GM08714 (cell line): ENCODE measurements around the gene SLC27A4.
A peak's percentile ranks its signal among the peaks of the same experiment; 100 is the strongest.
"Not testable (repeated sequence)": the region's sequence is repeated elsewhere in the genome, so short reads cannot be mapped to it uniquely, and the experiment has no call there.

Experiments
- H3K4me3 ChIP-seq: fragments of 200-500 bp; sonication (Bioruptor generic); 2 replicates; pipeline ENCODE4 v1.5.1; 2014; ENCODE audit warnings: mild to moderate bottlenecking, low read length, inconsistent platforms
- ZNF274 ChIP-seq: IDR thresholded peaks from 2 replicates; pipeline ENCODE4 v1.6.1; 2012; ENCODE audit warnings: mild to moderate bottlenecking, low read depth, low read length

Gene SLC27A4

DNA sequence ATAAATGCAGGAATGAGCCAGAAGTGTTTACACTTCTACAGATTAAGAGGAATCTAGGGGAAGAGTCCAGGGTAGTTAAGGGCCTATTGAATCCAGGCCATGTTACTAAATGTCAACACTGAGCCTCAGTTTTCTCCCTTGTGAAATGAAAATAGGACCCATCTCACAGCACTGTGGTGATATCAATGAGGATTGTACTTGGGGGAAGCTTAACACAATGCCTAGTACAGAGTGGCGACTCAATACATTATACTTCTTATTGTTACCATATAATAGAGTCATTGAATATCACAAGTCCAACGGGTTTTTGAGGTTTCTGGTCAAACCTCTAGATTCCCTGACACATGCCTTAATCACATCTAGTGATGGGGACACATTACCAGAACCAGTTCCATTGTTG lies 22.7 kb upstream of the SLC27A4 start:
- no peak overlapping the region for H3K4me3 ChIP-seq
- TF ChIP-seq ZNF274, result no peak

DNA sequence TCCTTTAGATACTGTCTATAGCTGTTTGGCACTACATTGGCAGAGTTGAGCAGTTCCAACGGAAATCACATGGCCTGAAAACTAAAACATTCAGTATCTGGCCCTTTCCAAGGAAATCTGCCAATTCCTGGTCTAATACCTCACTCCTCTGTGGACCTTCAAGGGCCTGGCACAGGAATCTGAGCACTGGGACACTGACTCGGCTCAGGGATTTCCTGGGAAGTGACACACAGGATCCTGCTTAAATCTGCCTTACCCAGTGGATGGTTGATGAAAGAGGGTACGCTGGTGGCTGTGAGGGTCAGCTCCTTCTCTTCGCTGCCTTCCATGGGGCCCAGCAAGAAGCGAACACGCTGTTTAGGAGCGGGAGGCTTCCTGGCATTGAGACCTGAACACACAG lies 19.0 kb upstream of the SLC27A4 start:
- TF ChIP-seq ZNF274, result no peak
- peak overlapping the region; percentile 91 for H3K4me3 ChIP-seq

DNA sequence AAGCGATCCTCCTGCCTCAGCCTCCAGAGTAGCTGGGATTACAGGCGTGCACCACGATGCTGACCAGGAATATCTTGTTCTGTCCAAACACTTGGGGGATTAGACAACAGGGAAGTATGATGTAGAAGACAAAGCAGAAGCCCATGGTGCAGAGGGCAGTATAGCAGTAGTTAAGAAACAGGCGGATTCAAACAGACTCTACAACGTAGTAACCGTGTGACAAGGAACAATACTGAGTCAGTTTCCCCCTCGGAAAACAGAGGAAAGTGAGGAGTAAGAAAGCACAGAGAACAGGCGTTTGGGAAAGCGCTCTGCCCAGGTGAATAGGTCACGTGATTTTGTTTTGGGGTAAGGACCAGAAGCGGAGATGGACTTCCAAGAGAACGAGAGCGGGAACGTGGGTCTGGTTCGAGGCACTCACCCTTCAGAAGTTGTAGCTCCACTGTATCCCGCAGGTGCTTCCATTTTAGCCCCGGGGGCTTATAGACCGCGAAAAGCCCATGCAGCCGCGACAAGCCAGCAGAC lies 18.4 kb upstream of the SLC27A4 start:
- TF ChIP-seq ZNF274, result no peak
- peak overlapping the region; percentile 91 for H3K4me3 ChIP-seq

DNA sequence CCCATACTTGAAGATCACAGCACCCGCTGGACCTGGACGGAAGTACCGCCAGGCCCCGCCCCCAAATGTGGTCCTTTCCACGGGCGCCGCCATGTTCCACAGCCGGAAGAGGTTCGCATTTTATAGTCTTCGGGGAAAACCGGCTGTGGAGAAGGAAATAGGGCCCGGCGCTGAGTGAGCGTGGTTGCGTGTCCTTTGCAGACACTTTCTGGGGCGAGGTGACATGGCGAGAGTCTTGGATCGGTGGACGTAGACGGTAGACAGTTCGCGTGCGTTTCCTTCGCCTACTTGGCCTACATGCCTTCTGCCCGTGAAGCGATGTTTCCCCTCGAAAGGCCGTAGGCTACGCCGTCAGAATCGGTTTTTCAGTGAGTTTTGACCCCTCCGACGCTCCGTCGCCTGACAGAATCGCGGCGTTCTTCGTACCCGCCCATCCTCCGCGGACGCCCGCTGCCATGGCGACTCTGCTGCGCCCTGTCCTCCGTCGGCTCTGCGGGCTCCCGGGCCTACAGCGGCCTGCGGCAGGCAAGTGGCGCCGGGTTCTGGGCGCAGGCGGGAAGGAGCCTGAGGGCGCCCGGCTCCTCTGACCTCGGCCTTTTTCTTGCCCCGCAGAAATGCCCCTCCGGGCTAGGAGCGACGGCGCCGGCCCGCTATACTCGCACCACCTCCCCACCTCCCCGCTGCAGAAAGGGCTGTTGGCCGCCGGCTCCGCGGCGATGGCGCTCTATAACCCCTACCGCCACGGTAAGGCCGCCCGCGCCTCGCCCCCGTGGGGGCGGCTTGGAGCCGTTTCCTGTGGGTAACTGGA lies 17.7 kb upstream of the SLC27A4 start, which contains the start of the genes COQ4 and TRUB2:
COQ4 (plus strand) TSS at position 436 of the 808 bp plus-strand sequence; CDS start at position 456, 20 bp downstream.
TRUB2 (minus strand) TSS at position 44 of the 808 bp plus-strand sequence; CDS start at position 5, 39 bp downstream.
- H3K4me3 ChIP-seq, result peak within 1 kb of the TSS; percentile 91
- TF ChIP-seq ZNF274, result no peak

DNA sequence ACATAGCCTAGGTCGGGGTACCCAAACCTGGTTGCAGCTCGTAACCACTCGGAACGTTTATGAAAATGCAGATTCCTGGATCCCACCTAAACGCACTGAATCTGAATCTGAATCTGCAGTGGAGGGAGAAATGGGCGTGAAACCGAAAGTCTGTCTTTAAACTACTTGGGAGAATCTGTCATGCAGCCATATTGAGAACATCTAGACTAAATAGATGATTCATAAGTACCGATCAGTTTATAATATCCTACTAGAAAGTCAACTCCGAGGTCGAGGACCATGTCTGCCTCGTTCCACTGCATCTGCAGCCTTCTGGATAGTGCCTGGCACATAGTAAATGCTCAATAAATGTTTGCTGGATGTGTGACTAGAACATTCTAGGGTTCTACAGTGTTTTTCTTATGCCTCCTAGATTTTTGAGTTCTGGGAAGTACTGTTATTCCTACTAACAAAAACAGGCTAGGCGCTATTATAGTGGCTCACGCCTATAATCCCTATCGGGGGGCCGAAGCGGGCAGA lies 17.1 kb upstream of the SLC27A4 start:
- no peak for TF ChIP-seq ZNF274

DNA sequence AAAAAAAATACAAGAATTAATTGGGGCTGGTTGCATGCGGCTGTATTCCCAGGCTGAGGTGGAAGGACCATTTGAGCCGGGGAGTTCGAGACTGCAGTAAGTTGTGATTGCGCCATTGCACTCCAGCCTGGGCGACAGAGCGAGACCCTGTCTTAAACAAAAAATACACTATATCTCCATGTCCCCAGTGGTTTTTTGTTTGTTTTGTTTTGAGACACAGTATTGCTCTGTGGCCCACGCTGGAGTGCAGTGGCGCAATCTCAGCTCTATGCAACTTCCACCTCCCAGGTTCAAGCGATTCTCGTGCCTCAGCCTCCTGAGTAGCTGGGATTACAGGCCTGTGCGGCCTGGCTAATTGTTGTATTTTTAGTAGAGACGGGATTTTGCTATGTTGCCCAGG lies 16.5 kb upstream of the SLC27A4 start:
- peak overlapping the region; percentile 91 for H3K4me3 ChIP-seq
- TF ChIP-seq ZNF274, result no peak

More for the DNA sequence above, 17.1 kb upstream of the SLC27A4 start:
- peak overlapping the region; percentile 91 for H3K4me3 ChIP-seq

DNA sequence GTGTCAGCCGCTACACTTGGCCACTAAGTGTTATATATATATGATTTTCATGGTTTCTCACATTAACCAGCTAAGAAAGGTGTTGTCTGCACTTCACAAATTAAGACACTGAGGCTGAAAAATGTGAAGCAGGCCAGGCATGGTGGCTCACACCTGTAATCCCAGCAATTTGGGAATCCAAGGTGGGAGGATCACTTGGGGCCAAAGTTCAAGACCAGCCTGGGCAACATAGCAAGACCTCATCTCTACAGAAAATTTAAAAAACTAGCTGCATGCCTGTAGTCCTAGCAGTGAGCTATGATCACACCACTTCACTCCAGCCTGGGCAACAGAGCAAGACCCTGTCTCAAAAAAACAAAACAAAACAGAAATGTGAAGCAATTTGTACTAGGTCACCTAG lies 15.9 kb upstream of the SLC27A4 start:
- no peak overlapping the region for H3K4me3 ChIP-seq
- no peak for TF ChIP-seq ZNF274

DNA sequence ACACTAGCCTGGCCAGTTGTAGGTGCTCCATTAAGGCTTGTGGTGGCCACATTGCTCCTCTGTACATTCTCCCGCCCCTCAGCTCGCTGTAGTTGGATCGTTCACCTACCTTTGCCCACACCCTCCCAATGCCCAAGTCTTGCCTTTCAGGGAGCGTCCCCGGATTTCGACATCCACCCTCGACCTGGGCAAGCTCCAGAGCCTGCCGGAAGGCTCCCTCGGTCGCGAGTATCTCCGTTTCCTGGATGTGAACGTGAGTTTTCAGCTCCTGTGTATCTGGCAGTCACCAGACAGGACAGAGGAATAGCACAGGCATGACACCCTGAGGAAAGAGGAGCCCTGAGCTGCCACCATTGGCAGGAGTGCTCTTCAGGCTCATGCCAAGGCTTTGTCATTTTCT lies 14.7 kb upstream of the SLC27A4 start:
- H3K4me3 ChIP-seq, result no peak overlapping the region
- no peak for TF ChIP-seq ZNF274

DNA sequence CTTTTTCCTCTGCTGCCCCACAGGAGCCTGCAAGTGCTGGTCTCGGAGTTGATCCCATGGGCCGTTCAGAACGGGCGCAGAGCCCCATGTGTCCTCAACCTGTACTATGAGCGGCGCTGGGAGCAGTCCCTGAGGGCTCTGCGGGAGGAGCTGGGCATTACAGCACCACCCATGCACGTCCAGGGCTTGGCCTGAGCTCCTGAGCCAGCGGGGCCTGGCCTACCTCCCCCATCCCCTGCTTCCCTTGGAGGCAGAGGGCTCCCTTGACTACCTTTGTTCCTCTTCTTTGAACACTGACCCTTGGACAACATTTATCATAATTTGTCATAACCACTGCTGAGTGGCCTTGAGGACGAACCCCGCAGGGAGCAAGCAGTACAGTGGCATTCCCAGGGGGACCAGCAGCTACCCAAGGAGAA lies 6.9 kb upstream of the SLC27A4 start:
- TF ChIP-seq ZNF274, result no peak

DNA sequence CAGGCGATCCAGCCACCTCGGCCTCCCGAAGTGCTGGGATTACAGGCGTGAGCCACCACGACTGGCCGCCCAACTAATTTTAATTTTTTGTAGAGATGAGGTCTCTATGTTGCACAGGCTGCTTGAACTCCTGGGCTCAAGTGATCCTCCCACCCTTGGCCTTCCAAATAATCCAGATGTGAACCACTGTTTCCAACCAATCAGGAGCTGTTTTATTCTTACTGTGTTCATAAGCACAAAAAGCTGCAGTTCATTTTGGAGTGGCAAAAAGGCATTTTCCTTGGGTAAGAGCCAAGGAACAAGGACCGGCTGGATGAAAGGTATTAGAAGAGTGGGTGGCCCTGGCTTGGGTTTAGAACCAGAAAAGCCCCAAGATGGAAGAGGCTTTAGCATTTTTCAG lies 5.2 kb upstream of the SLC27A4 start:
- TF ChIP-seq ZNF274, result no peak
- no peak overlapping the region for H3K4me3 ChIP-seq

More for the DNA sequence above, 6.9 kb upstream of the SLC27A4 start:
- no peak overlapping the region for H3K4me3 ChIP-seq

DNA sequence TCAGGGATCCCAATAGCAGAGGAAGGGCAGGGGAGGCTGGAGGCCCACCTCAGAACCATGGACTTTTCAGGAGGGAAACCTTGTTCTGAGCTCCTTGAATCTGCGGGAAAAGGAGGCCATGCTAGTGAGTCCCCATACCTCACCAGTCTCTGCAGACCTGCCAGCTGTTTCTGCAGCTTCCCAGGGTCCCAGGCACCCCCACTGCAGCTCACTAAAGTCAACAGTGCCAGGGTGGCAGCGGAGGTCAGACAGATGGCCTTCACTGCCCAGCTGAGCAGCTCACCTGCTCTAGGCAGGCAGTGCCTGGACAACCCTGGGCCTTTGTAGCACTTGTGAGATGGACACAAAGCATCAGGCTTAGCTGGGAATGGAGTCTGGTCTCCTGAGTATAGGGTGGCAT lies 4.4 kb upstream of the SLC27A4 start:
- no peak overlapping the region for H3K4me3 ChIP-seq
- no peak for TF ChIP-seq ZNF274

DNA sequence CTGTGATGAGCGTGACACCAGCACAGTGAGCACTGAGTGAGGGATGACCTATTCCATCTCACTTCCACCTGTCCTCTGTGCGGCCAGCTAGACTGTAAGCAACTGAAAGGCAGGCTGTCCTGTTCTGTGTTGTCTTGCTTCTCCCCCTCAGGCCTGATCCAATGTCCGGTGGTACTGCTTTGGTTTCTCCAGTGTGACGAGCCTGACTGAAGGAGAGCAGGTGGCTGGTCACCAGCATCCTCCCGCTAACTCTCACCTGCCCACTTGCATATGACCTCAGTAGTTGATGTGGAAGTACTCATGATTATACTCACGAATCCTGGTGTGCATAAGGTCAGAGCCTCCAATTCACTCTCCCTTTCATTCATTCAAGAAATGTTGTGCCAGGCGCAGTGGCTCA lies 2.4 kb upstream of the SLC27A4 start:
- H3K4me3 ChIP-seq, result no peak overlapping the region
- TF ChIP-seq ZNF274, result no peak

DNA sequence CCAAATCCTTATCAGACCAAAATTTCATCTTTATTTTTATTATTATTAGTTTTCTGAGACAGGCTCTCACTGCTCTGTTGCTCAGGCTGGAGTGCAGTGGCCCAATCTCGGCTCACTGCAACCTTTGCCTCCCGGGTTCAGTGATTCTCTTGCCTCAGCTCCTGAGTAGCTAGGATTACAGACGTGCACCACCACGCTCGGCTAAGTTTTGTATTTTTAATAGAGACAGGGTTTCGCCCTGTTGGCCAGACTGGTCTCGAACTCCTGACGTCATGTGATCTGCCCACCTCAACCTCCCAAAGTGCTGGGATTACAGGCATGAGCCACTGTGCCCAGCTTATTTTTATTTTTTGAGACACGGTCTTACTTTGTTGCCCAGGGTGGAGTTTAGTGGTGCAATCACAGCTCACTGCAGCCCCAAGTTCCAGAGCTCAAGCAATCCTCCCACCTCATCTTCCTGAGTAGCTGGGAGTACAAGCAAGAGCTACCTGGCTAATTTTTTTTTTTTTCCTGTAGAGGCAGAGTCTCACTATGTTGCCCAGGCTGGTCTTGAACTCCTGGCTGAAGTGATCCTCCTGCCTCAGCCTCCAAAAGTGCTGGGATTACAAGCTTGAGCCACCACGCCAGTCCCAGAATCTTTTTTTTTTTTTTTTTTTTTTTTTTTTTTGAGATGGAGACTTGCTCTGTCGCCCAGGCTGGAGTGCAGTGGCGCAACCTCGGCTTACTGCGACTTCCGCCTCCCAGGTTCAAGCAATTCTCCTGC lies 1.3 kb upstream of the SLC27A4 start:
- not testable (repeated sequence) for H3K4me3 ChIP-seq

DNA sequence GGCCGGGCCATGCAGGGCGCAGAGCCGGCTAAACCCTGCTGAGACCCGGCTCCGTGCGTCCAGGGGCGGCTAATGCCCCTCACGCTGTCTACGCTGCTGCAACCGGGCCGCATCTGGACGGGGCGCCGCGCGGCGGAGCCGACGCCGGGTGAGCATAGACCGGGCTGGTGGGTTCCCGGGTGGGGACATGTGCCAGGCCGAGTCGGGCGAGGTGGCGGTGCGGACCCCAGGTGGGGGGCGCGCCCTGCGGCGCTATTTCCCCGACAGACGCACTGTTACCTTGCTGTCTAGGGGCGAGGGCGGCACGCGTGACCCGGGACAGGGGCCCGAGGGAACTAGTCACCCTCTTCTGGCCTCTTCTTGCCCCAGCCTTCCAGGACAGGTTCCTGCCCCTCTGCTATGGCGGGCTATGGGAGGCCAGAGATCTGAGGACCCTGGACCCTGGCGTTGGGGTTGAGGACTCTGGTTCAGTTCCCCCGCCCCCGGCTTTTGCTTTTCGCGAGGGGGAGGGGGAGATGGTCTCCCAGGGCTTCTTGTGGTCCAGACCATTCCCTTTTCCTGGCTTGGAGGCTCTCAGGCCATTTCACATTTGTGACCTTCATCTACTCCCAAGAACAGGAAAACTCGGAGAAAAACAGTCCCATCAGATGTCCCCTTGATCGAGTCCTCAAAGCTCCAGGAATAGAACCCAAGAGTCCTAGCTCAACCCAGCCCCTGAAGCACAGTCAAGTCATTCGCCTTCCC lies 536 bp downstream of the SLC27A4 start:
- peak overlapping the region; percentile 75 for H3K4me3 ChIP-seq
- TF ChIP-seq ZNF274, result no peak

DNA sequence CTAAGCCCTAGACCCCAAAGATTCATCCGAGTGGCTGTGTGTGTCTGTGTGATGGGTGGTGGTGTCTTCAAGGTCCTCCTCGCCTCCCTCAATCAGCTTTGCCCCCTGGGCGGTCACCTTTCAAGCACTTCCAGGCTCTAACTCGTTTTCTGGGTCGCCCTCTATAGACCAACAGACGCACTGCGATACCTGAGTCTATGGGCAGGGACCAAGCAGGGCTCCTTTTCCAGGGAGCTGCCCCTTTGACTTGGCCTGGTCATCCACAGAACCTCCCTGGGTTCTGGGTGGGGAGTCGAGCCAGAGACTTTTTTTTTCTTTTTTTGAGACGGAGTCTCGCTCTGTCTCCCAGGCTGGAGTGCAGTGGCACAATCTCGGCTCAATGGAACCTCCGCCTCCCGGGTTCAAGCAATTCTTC lies 1.1 kb downstream of the SLC27A4 start:
- peak overlapping the region; percentile 75; the same call in 1 of the 2 replicates for H3K4me3 ChIP-seq
- no peak for TF ChIP-seq ZNF274
